GM12878 (cell line): ENCODE data around the gene RARRES2. TPM values are rescaled to one million over a fixed set of nuclear protein-coding genes. Genes with fewer than 3 reads are reported as not detected.

Source experiments
- ATAC-seq: fragments of 200-7000 bp; cut with Tn5 transposase; 3 replicates; pipeline ENCODE4 v1.9.1; 2020; ENCODE audit warnings: mild to moderate bottlenecking, moderate library complexity
- BruUV-seq: library from RNA; stranded (reverse); fragments of 400-500 nt; replicated peaks from 2 replicates; lab custom pipeline; 2021; lab: Mats Ljungman, UMichigan
- CTCF ChIA-PET: fragments of 300-600 bp; sonication (Branson Sonifier 250); formaldehyde crosslinking; extraction: SDS; loops from one replicate; lab custom pipeline; 2021; ENCODE audit warnings: inconsistent platforms; lab: Yijun Ruan, JAX
- POLR2A ChIA-PET: fragments of 350-600 bp; formaldehyde crosslinking; extraction: SDS; loops from one replicate; lab custom pipeline; 2021; ENCODE audit warnings: inconsistent platforms; lab: Charles Lee
- RAD21 ChIA-PET: fragments of 300-600 bp; sonication (Branson Sonifier 250); formaldehyde crosslinking; loops from one replicate; lab custom pipeline; 2023; ENCODE audit warnings: antibody characterized with exemption; ENCODE audit not compliant: unreplicated experiment; lab: Charles Lee
- SMC1A ChIA-PET: fragments of 300-600 bp; sonication (Branson Sonifier 250); formaldehyde crosslinking; loops from one replicate; lab custom pipeline; 2023; ENCODE audit not compliant: unreplicated experiment, uncharacterized antibody; lab: Charles Lee
- DNase-seq: peaks from one replicate; pipeline ENCODE4 v3.0.0-alpha.2; 2011; ENCODE audit warnings: low read depth, low spot score
- FAIRE-seq: peaks from 3 replicates; lab custom pipeline; 2011; peaks lifted over from hg19 to GRCh38; lab: Jason Lieb, UNC
- H2AFZ ChIP-seq: 2 replicates; pipeline ENCODE4 v1.6.0; 2011; ENCODE audit warnings: low read depth, low read length, control low read depth; ENCODE audit not compliant: control insufficient read depth
- H3K27ac ChIP-seq: 2 replicates; pipeline ENCODE4 v1.5.1; 2011; ENCODE audit warnings: control low read depth; ENCODE audit not compliant: control insufficient read depth, insufficient read depth
- H3K27me3 ChIP-seq, 2 experiments: replicated peaks in 1 of 2; 2 replicates each; pipeline versions ENCODE4 v1.6.0 to v1.6.1; 2011; ENCODE audit warnings: low read length in 1 of 2; ENCODE audit not compliant: control insufficient read depth in 2 of 2, insufficient read depth in 2 of 2
- H3K36me3 ChIP-seq, 2 experiments: 2 replicates each; pipeline ENCODE4 v1.5.1; 2011; ENCODE audit warnings: low read length in 1 of 2; ENCODE audit not compliant: control insufficient read depth in 2 of 2, insufficient read depth in 2 of 2
- H3K4me1 ChIP-seq: 2 replicates; pipeline ENCODE4 v1.6.1; 2011; ENCODE audit warnings: mild to moderate bottlenecking, low read length, moderate library complexity, mixed read lengths; ENCODE audit not compliant: control insufficient read depth, insufficient read depth
- H3K4me2 ChIP-seq: 2 replicates; pipeline ENCODE4 v1.6.0; 2011; ENCODE audit warnings: control low read depth; ENCODE audit not compliant: control insufficient read depth, insufficient read depth
- H3K4me3 ChIP-seq: fragments of 200-600 bp; sonication (generic); 2 replicates; pipeline ENCODE4 v1.5.1; 2016
- H3K79me2 ChIP-seq: 2 replicates; pipeline ENCODE4 v1.6.0; 2011; ENCODE audit warnings: low read length; ENCODE audit not compliant: control insufficient read depth, insufficient read depth
- H3K9ac ChIP-seq: 2 replicates; pipeline ENCODE4 v1.8.0; 2011; ENCODE audit warnings: low read length, control low read depth, mixed read lengths; ENCODE audit not compliant: control insufficient read depth, insufficient read depth
- H3K9me3 ChIP-seq: replicated peaks from 3 replicates; pipeline ENCODE4 v1.5.1; 2011; ENCODE audit warnings: mild to moderate bottlenecking, low read length; ENCODE audit not compliant: control insufficient read depth, insufficient read depth
- H4K20me1 ChIP-seq: 2 replicates; pipeline ENCODE4 v1.6.0; 2011; ENCODE audit not compliant: control insufficient read depth, insufficient read depth
- CBFB ChIP-seq: IDR thresholded peaks from 2 replicates; pipeline ENCODE4 v1.6.1; 2016; ENCODE audit warnings: antibody characterized with exemption, low read depth
- CEBPB ChIP-seq, 2 experiments: fragments of 150-350 bp in 1 of 2; IDR thresholded peaks; 2 replicates each; pipeline ENCODE4 v1.6.1; 2012 to 2014; ENCODE audit warnings: low read depth in 2 of 2, low read length in 2 of 2, borderline replicate concordance in 1 of 2, inconsistent platforms in 1 of 2
- CHD2 ChIP-seq: IDR thresholded peaks from 2 replicates; pipeline ENCODE4 v1.6.1; 2011; ENCODE audit warnings: low read depth, low read length, improper control_type of control experiment, borderline replicate concordance
- CHD4 ChIP-seq: fragments of 200-600 bp; sonication (generic); IDR thresholded peaks from 2 replicates; pipeline ENCODE4 v1.6.1; 2016; ENCODE audit warnings: mild to moderate bottlenecking
- CREB1 ChIP-seq: IDR thresholded peaks from 2 replicates; pipeline ENCODE4 v1.6.1; 2012; ENCODE audit warnings: low read depth, mild to moderate bottlenecking, inconsistent platforms
- E2F4 ChIP-seq: IDR thresholded peaks from 2 replicates; pipeline ENCODE4 v1.6.1; 2012; ENCODE audit warnings: low read depth, low read length, improper control_type of control experiment
- IKZF1 ChIP-seq: fragments of 450-650 bp; conservative IDR thresholded peaks from 2 replicates; pipeline ENCODE4 v1.6.1; 2017; ENCODE audit warnings: antibody characterized with exemption, mild to moderate bottlenecking
- KLF5 ChIP-seq: fragments of 450-650 bp; IDR thresholded peaks from 2 replicates; pipeline ENCODE4 v1.6.1; 2014; ENCODE audit warnings: mild to moderate bottlenecking; ENCODE audit not compliant: partially characterized antibody
- RELA ChIP-seq: fragments of 450-650 bp; IDR thresholded peaks from 2 replicates; pipeline ENCODE4 v1.8.0; 2014; ENCODE audit warnings: borderline replicate concordance; ENCODE audit not compliant: partially characterized antibody
- SMAD1 ChIP-seq: fragments of 450-650 bp; IDR thresholded peaks from 2 replicates; pipeline ENCODE4 v1.6.1; 2018; ENCODE audit warnings: mild to moderate bottlenecking, low read depth; ENCODE audit not compliant: partially characterized antibody
- YY1 ChIP-seq: IDR thresholded peaks from 2 replicates; pipeline ENCODE4 v1.6.1; 2011; ENCODE audit warnings: low read depth, mild to moderate bottlenecking, low read length
- ZBED1 ChIP-seq: IDR thresholded peaks from 2 replicates; pipeline ENCODE4 v1.6.1; 2016; ENCODE audit warnings: borderline replicate concordance
- ZBTB33 ChIP-seq: fragments of 450-650 bp; IDR thresholded peaks from 2 replicates; pipeline ENCODE4 v1.6.1; 2017; ENCODE audit warnings: mild to moderate bottlenecking
- ZNF24 ChIP-seq: fragments of 450-650 bp; IDR thresholded peaks from 2 replicates; pipeline ENCODE4 v1.6.1; 2017; ENCODE audit warnings: antibody characterized with exemption, mild to moderate bottlenecking
- ZNF384 ChIP-seq: IDR thresholded peaks from 2 replicates; pipeline ENCODE4 v1.6.1; 2012; ENCODE audit warnings: low read depth, mild to moderate bottlenecking, low read length, improper control_type of control experiment, borderline replicate concordance
- WGBS: methylation state at CpG from one replicate; pipeline ENCODE4 v1.1.6; 2016; ENCODE audit warnings: low lambda C conversion rate; ENCODE audit not compliant: insufficient replicate concordance, insufficient coverage; ENCODE audit errors: missing lambda C conversion rate; 5-methylcytosine and 5-hydroxymethylcytosine counted together
- in situ Hi-C: fragments of 300-500 bp; cut with MboI; formaldehyde crosslinking; loops from 9 replicates; pipeline ENCODE4 v1.14.3; 2018; ENCODE audit warnings: mixed read lengths
- intact Hi-C: fragments of 100-400 bp; cut with micrococcal nuclease; formaldehyde crosslinking; loops from one replicate; pipeline ENCODE4 v1.14.2; 2022; ENCODE audit not compliant: unreplicated experiment
- polyA plus RNA-seq, 11 experiments: library from polyadenylated mRNA; depleted of rRNA in 4 of 11; unstranded in 6 of 11; stranded (reverse) in 5 of 11; fragments of >200 nt; fragmentation: Nextera tagmentation in 4 of 11; fragmentation: Illumina TruSeq in 1 of 11; extraction: Ambion mirVana in 4 of 11; extraction: Trizol in 1 of 11; gene quantifications; 1 replicate in 1 of 11; 2 replicates in 10 of 11; pipeline versions ENCODE4 v1.2.1 to v1.2.3, GENCODE V29; 2011 to 2016; ENCODE audit warnings: inconsistent platforms in 2 of 11, missing spikeins in 2 of 11, low read depth in 1 of 11
- total RNA-seq, 4 experiments: library from RNA; depleted of rRNA in 3 of 4; stranded (reverse); fragments of >200 nt in 3 of 4; fragmentation: Illumina TruSeq in 1 of 4; extraction: Trizol in 1 of 4; gene quantifications; 2 replicates each; pipeline versions ENCODE4 v1.2.1 to v1.2.3, GENCODE V29; 2013 to 2021

The RARRES2 gene
- total and polyA plus RNA-seq, 10 of the 15 experiments (the other 5 are each of a cell fraction or from before 2014, with no cell fraction given): 0.13 to 2.2 (median 0.40) TPM; not detected in 3

- no peak for TF ChIP-seq ZBTB33
Measured at GRCh38 chr7:150378853-150379440, 37.5 kb upstream of the RARRES2 start, which contains the start of gene ZNF775 (continued).

GRCh38 chr7:150378115-150378852 lies 36.9 kb upstream of the RARRES2 start:
- peak overlapping the region; percentile 99 for H3K4me3 ChIP-seq
- 7% methylated on average over 32 of the region's 32 CpGs for WGBS
- FAIRE-seq: no peak
- TF ChIP-seq ZNF384: no peak
- TF ChIP-seq CEBPB (IDR thresholded peaks at IDR 0.05; ENCODE audit: borderline replicate concordance in 1 of 2, low read depth in 2 of 2, low read length in 2 of 2): no peak
- peak; percentile 16 for TF ChIP-seq SMAD1
- no peak for TF ChIP-seq CHD4
- peak; percentile 41; the same call in 1 of the 2 replicates for TF ChIP-seq CBFB
- no peak for TF ChIP-seq ZNF24
- TF ChIP-seq ZBED1: no peak
- TF ChIP-seq IKZF1: no peak; the same call in 1 of the 2 replicates
- TF ChIP-seq CHD2: no peak
- no peak for TF ChIP-seq YY1
- TF ChIP-seq E2F4: no peak
- no peak for TF ChIP-seq ZBTB33
- TF ChIP-seq RELA: no peak
- TF ChIP-seq CREB1: no peak
- no peak for TF ChIP-seq KLF5

More at GRCh38 chr7:150378115-150378852, 36.9 kb upstream of the RARRES2 start:
- H3K9me3 ChIP-seq: no peaks in the 10 kb centered on the region
- H4K20me1 ChIP-seq: no peaks in the 10 kb centered on the region; the same call in 1 of the 2 replicates
- H3K27ac ChIP-seq: peak overlapping the region; percentile 97
- ChIA-PET POLR2A (interaction anchor here (0.7 to 6.2 kb wide), 16 partner anchors 9 to 57 kb away, joined by 3 to 89 read pairs (median 6); partner anchors contain the start of genes LRRC61 and REPIN1), RAD21 (interaction anchor here (0.9 to 2.2 kb wide), 10 partner anchors 10 to 55 kb away, joined by 3 to 45 read pairs (median 5); partner anchors contain the start of genes ACTR3C, LRRC61 and REPIN1), CTCF (interaction anchor here (1.0 to 2.2 kb wide), 11 partner anchors 9 to 55 kb away, joined by 3 to 18 read pairs (median 7); partner anchors contain the start of gene REPIN1), SMC1A (interaction anchor here (1.1 to 2.2 kb wide), 13 partner anchors 11 to 59 kb away, joined by 3 to 41 read pairs (median 6); partner anchors contain the start of gene REPIN1)
- BruUV-seq: TSS peak; percentile 93
- H3K9ac ChIP-seq: peak overlapping the region; percentile 96
- H3K27me3 ChIP-seq: no peaks in the 10 kb centered on the region
- H3K36me3 ChIP-seq: peaks cover 4 to 6% of the 10 kb centered on the region in 2 experiments; a peak in 2 of 4 replicates
- H2AFZ ChIP-seq: peak overlapping the region; percentile 24; the same call in 1 of the 2 replicates
- ATAC-seq (peak; percentile 9), DNase-seq (no peak)
- H3K79me2 ChIP-seq: peaks cover 57% of the 10 kb centered on the region
- peak overlapping the region; percentile 95 for H3K4me2 ChIP-seq
- in situ Hi-C loops (no loop called here), intact Hi-C loops (loop anchor here (5.0 kb wide), 1 partner anchor 289 kb away; no protein-coding TSS in a partner anchor)
- H3K4me1 ChIP-seq: peaks cover 73% of the 10 kb centered on the region
